ENCODE data around the gene CCDC12.

- TF ChIP-seq CTCF (conservative IDR thresholded peaks at IDR 0.05 in 1 of 2, IDR thresholded peaks at IDR 0.05 in 1 of 2; ENCODE audit: extremely low read depth in 1 of 2, insufficient read depth in 1 of 2, low read depth in 1 of 2, low read length in 2 of 2) (no peak), EZH2 (IDR thresholded peaks at IDR 0.05; ENCODE audit: borderline replicate concordance, low read length) (no peak)
These were observed 24.6 kb upstream of the CCDC12 start for GRCh38 chr3:47000922-47001730.

All from mammary epithelial cell (primary cell).